A673 (cell line): ENCODE measurements around the gene OPTC.
"Not testable (repeated sequence)": the region's sequence is repeated elsewhere in the genome, so short reads cannot be mapped to it uniquely, and the experiment has no call there.

Source experiments
- CTCF ChIP-seq: fragments of 300-800, 200-600 bp; sonication (generic); conservative IDR thresholded peaks from 2 replicates; pipeline ENCODE4 v1.5.1; 2017; ENCODE audit warnings: low read depth, mild to moderate bottlenecking, antibody characterized with exemption, low read length, moderate library complexity, mixed read lengths
- EZH2 ChIP-seq: fragments of 200-600 bp; sonication (generic); IDR thresholded peaks from 2 replicates; pipeline ENCODE4 v1.6.1; 2017; ENCODE audit warnings: borderline replicate concordance, low read depth, mild to moderate bottlenecking, mixed read lengths, antibody characterized with exemption, low read length; ENCODE audit not compliant: poor library complexity, severe bottlenecking

GRCh38 chr1:203447598-203447997, 46.4 kb upstream of the OPTC start:
- not testable (repeated sequence) for TF ChIP-seq CTCF, EZH2
